ENCODE data around the gene ESD.

The ESD gene

DNA sequence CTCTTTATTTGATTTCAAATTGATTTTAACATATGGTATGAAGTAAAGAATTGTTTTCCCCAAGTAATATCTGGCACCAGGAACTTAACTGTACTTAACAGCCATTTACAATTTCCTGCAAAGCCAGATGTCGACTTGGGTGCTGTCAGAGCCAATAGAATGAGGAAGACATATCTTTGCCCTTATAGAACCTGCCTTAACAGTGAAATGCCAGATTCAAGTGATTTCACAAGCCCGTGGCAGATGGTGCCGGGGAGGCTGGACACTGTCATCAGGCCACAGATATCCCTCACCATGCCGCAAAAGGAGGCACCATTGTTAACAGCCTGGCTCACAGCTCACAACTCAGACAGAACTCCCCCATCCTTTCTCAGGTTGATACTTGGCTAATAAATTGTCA is 48.7 kb downstream of the ESD start:
- no peak for TF ChIP-seq POLR2AphosphoS5 (IDR thresholded peaks at IDR 0.05; ENCODE audit: low read depth, low read length)
- TF ChIP-seq TAF1 (IDR thresholded peaks at IDR 0.05; ENCODE audit: borderline replicate concordance, insufficient read depth, low read length): no peak

DNA sequence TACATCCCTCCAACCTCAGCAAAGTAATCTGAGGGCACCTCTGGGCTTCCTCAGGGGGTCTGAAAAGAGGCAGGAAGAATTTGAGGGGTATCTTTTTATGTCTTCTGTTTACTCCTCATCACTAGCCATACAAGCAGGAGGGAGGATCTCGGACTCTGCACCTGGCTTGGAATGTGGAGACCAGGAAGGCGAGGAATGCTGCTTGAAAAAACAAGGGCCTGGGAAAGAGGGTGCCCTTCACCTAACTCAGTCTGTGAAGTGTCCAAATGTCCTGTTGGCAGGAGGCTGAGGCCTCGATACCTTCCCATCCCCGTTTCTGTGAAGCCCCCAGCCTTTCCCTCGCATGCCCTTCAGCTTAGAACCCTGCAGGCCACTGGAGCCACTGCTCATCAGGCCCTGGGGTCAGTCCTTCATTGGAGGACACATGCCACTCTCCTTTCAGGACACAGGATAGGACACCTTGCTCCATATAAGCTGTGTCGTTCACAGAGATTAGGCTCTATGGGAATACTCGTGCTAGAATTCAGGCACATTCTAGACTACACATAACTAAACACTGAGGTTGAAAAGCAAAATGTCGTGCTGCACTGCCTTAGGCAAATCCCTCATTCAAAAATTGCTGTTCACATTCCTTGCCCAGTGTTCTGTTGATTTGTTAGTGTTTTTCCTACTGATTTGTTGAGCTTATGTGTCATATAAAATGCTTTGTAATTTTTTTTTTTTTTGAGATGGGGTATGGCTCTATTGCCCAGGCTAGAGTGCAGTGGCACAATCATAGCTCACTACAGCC is 49.7 kb downstream of the ESD start:
- no peak for TF ChIP-seq SIN3A (IDR thresholded peaks at IDR 0.05; ENCODE audit: borderline replicate concordance, insufficient read depth, low read length)
- TF ChIP-seq FOXP2 (optimal IDR thresholded peaks at IDR 0.05; ENCODE audit: borderline replicate concordance, extremely low read depth, extremely low read length, insufficient read depth): no peak
- no peak for TF ChIP-seq POLR2AphosphoS5 (IDR thresholded peaks at IDR 0.05; ENCODE audit: low read depth, low read length)
- TF ChIP-seq TAF1 (IDR thresholded peaks at IDR 0.05; ENCODE audit: borderline replicate concordance, insufficient read depth, low read length): no peak
- TF ChIP-seq, protein P1, sequence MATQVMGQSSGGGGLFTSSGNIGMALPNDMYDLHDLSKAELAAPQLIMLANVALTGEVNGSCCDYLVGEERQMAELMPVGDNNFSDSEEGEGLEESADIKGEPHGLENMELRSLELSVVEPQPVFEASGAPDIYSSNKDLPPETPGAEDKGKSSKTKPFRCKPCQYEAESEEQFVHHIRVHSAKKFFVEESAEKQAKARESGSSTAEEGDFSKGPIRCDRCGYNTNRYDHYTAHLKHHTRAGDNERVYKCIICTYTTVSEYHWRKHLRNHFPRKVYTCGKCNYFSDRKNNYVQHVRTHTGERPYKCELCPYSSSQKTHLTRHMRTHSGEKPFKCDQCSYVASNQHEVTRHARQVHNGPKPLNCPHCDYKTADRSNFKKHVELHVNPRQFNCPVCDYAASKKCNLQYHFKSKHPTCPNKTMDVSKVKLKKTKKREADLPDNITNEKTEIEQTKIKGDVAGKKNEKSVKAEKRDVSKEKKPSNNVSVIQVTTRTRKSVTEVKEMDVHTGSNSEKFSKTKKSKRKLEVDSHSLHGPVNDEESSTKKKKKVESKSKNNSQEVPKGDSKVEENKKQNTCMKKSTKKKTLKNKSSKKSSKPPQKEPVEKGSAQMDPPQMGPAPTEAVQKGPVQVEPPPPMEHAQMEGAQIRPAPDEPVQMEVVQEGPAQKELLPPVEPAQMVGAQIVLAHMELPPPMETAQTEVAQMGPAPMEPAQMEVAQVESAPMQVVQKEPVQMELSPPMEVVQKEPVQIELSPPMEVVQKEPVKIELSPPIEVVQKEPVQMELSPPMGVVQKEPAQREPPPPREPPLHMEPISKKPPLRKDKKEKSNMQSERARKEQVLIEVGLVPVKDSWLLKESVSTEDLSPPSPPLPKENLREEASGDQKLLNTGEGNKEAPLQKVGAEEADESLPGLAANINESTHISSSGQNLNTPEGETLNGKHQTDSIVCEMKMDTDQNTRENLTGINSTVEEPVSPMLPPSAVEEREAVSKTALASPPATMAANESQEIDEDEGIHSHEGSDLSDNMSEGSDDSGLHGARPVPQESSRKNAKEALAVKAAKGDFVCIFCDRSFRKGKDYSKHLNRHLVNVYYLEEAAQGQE (IDR thresholded peaks at IDR 0.05; ENCODE audit: insufficient read depth in 1 of 2, low read depth in 2 of 2, low read length in 2 of 2): no peak

DNA sequence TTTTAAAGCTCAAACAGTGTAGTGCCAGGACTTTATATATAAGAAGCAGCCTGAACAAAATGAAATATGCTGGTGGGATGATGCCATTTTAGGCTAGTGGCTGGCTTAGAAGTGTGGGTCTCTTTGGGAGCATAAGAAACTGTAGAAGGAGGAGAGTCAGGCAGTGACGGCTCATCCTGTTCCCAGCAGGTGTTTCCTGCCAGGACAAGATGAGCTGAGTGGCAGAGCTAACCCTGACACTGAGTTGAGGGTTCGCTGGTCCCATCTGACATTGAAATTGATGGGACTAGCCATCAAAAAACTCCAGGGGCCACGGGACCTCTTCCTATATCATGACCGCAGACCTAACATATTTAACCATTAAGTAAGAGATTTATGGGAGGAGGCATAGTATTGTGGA is 51.3 kb downstream of the ESD start:
- no peak for TF ChIP-seq POLR2AphosphoS5 (IDR thresholded peaks at IDR 0.05; ENCODE audit: low read depth, low read length)
- TF ChIP-seq, protein P1 (IDR thresholded peaks at IDR 0.05; ENCODE audit: insufficient read depth in 1 of 2, low read depth in 2 of 2, low read length in 2 of 2): no peak
- TF ChIP-seq FOXP2 (optimal IDR thresholded peaks at IDR 0.05; ENCODE audit: borderline replicate concordance, extremely low read depth, extremely low read length, insufficient read depth): no peak
- no peak for TF ChIP-seq SIN3A (IDR thresholded peaks at IDR 0.05; ENCODE audit: borderline replicate concordance, insufficient read depth, low read length)
- TF ChIP-seq TAF1 (IDR thresholded peaks at IDR 0.05; ENCODE audit: borderline replicate concordance, insufficient read depth, low read length): no peak

DNA sequence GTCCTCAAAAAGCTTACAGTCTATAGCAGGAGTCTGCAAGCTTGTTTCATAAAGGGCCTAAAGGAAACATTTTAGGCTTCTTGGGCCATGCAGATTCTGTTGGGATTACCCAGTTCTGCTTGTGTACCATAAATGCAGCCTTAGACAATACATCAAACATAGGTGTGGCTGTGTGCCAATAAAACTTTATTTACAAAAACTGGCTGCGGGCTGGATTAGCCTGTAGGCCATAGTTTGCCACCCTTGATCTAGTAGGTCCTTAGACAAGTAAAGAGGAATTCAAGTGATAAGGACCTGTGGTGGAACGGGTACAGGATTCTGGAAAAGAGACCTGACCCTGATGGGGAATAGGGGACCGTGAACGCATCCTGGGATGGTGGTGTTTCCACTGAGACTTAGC is 51.9 kb downstream of the ESD start:
- TF ChIP-seq SIN3A (IDR thresholded peaks at IDR 0.05; ENCODE audit: borderline replicate concordance, insufficient read depth, low read length) (no peak), FOXP2 (optimal IDR thresholded peaks at IDR 0.05; ENCODE audit: borderline replicate concordance, extremely low read depth, extremely low read length, insufficient read depth) (no peak), TAF1 (IDR thresholded peaks at IDR 0.05; ENCODE audit: borderline replicate concordance, insufficient read depth, low read length) (no peak), POLR2AphosphoS5 (IDR thresholded peaks at IDR 0.05; ENCODE audit: low read depth, low read length) (no peak)
- TF ChIP-seq, protein P1 (IDR thresholded peaks at IDR 0.05; ENCODE audit: insufficient read depth in 1 of 2, low read depth in 2 of 2, low read length in 2 of 2): no peak

DNA sequence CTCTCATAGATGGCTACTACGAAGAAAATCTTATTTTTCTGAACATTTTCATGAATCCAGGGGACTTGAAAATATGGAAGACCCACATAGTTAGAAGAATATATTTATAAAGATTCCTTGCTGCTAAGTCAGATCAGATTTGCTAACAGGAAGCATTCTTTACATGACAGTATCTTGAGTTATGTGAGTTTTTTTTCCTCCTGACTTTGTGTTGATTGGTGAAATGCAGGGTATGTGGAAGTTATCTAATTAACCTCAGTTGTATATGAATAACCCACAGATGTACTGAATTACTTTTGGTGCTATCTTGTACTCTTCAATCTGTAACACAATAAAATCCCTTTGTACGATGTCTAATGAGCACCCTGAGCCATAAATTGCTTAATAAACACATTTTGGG is 53.8 kb downstream of the ESD start:
- TF ChIP-seq, protein P1 (IDR thresholded peaks at IDR 0.05; ENCODE audit: insufficient read depth in 1 of 2, low read depth in 2 of 2, low read length in 2 of 2): no peak
- TF ChIP-seq TAF1 (IDR thresholded peaks at IDR 0.05; ENCODE audit: borderline replicate concordance, insufficient read depth, low read length) (no peak), POLR2AphosphoS5 (IDR thresholded peaks at IDR 0.05; ENCODE audit: low read depth, low read length) (no peak), FOXP2 (optimal IDR thresholded peaks at IDR 0.05; ENCODE audit: borderline replicate concordance, extremely low read depth, extremely low read length, insufficient read depth) (no peak), SIN3A (IDR thresholded peaks at IDR 0.05; ENCODE audit: borderline replicate concordance, insufficient read depth, low read length) (no peak)

All from PFSK-1 (cell line).